Stimulated activated CD8-positive, alpha-beta memory T cell treated with anti-CD3 and anti-CD28 coated beads, Interleukin-7, amount 100 ng/mL, for 4 hours (primary cell): ENCODE measurements around the gene CKMT1A.

Experiments used
- DNase-seq, 2 donors: peaks; one replicate each; pipeline ENCODE4 v3.0.0-alpha.2; 2020; ENCODE audit warnings: low read depth in 2 of 2

The CKMT1A gene

GRCh38 chr15:43748376-43748775 lies 54.7 kb downstream of the CKMT1A start:
- no peak for DNase-seq
